Gastrocnemius medialis (tissue), 4 donors: ENCODE measurements around the gene FNDC10.

ENCODE experiments used
- CTCF ChIP-seq, 5 experiments: fragments of 450-650 bp in 3 of 5; fragments of 200-600 bp in 2 of 5; sonication (generic) in 2 of 5; IDR thresholded peaks in 4 of 5; conservative IDR thresholded peaks in 1 of 5; 1 replicate in 4 of 5; 2 replicates in 1 of 5; pipeline ENCODE4 v1.5.1; 2016 to 2019; ENCODE audit warnings: antibody characterized with exemption in 5 of 5, mild to moderate bottlenecking in 3 of 5, moderate library complexity in 3 of 5
- POLR2A ChIP-seq, 2 donors: fragments of 450-650 bp; IDR thresholded peaks; one replicate each; pipeline ENCODE4 v1.6.1; 2017; ENCODE audit warnings: antibody characterized with exemption in 2 of 2, mild to moderate bottlenecking in 2 of 2, moderate library complexity in 2 of 2

GRCh38 chr1:1593834-1594601 lies 5.9 kb downstream of the FNDC10 start:
- TF ChIP-seq CTCF (IDR thresholded peaks at IDR 0.05 in 4 of 5, conservative IDR thresholded peaks at IDR 0.05 in 1 of 5) (no peak), POLR2A (IDR thresholded peaks at IDR 0.05) (no peak)
